SU-DHL-6 (cell line): Measurements from ENCODE around the gene MEIOSIN.

Experiments
- CTCF ChIP-seq: fragments of 200-600 bp; sonication (generic); IDR thresholded peaks from one replicate; pipeline ENCODE4 v1.5.1; 2017; ENCODE audit warnings: antibody characterized with exemption, mild to moderate bottlenecking, low read length, moderate library complexity; ENCODE audit not compliant: insufficient read depth, poor library complexity, severe bottlenecking
- EZH2phosphoT487 ChIP-seq: fragments of 200-600 bp; sonication (generic), shearing (Covaris generic); conservative IDR thresholded peaks from 2 replicates; pipeline ENCODE4 v1.6.1; 2018; ENCODE audit warnings: mild to moderate bottlenecking, antibody characterized with exemption, low read length, moderate library complexity, mixed read lengths

- TF ChIP-seq CTCF = no peak
- TF ChIP-seq EZH2phosphoT487 = no peak
Observed at GRCh38 chr19:45785781-45786532, 52.7 kb downstream of the MEIOSIN start.
